Upper lobe of right lung (tissue), 1 donor: Measurements from ENCODE around the gene MTA2. TPM values are rescaled to one million over a fixed set of nuclear protein-coding genes. Genes with fewer than 3 reads are reported as not detected.
"Not testable (repeated sequence)": the region's sequence is repeated elsewhere in the genome, so short reads cannot be mapped to it uniquely, and the experiment has no call there.

Experiments used
- ATAC-seq: fragments of 200-7000 bp; cut with Tn5 transposase; one replicate; pipeline ENCODE4 v1.9.1; 2020; ENCODE audit warnings: mild to moderate bottlenecking, moderate library complexity
- DNase-seq: peaks from one replicate; pipeline ENCODE4 v3.0.0-alpha.2; 2020
- H3K27ac ChIP-seq: fragments of 200-600 bp; one replicate; pipeline ENCODE4 v1.8.0; 2022
- H3K27me3 ChIP-seq: fragments of 200-600 bp; one replicate; pipeline ENCODE4 v1.8.0; 2022; ENCODE audit warnings: mild to moderate bottlenecking
- H3K36me3 ChIP-seq: fragments of 200-600 bp; one replicate; pipeline ENCODE4 v1.8.0; 2022
- H3K4me1 ChIP-seq: fragments of 200-600 bp; one replicate; pipeline ENCODE4 v1.8.0; 2022
- H3K4me3 ChIP-seq: fragments of 200-600 bp; one replicate; pipeline ENCODE4 v1.8.0; 2022; ENCODE audit warnings: mild to moderate bottlenecking
- H3K9me3 ChIP-seq: fragments of 200-600 bp; one replicate; pipeline ENCODE4 v1.8.0; 2022
- CTCF ChIP-seq: fragments of 200-600 bp; IDR thresholded peaks from one replicate; pipeline ENCODE4 v1.8.0; 2022; ENCODE audit warnings: antibody characterized with exemption
- intact Hi-C: fragments of 100-400 bp; cut with DNase I; formaldehyde crosslinking; loops from one replicate; pipeline ENCODE4 v1.11.0; 2022
- total RNA-seq: library from RNA; stranded (reverse); fragmentation: NEBNext Ultra II Directional; extraction: Animal tissue kit (Norgen Biotek cat#: 25700); gene quantifications from one replicate; pipeline ENCODE4 v1.2.1, GENCODE V29; 2021
- donor health status: DM: no; HTN: yes; CAD: no; lungs with severe emphysema.

The MTA2 gene
- total RNA-seq, 1 donor from 2014 or later: 75.0 TPM

- Histone ChIP-seq H3K4me1 (peaks cover 32% of the 10 kb centered on the region), H3K27ac (peak overlapping the region; percentile 92), H3K36me3 (peaks cover 57% of the 10 kb centered on the region), H3K27me3 (no peaks in the 10 kb centered on the region), H3K9me3 (no peaks in the 10 kb centered on the region), H3K4me3 (peak overlapping the region; percentile 90)
- DNase-seq (peak; percentile 66), ATAC-seq (no peak)
- intact Hi-C loops: no loop called here
- TF ChIP-seq CTCF: no peak
Observed at GRCh38 chr11:62575156-62575555, 26.5 kb downstream of the MTA2 start.

GRCh38 chr11:62574363-62575071 is 27.1 kb downstream of the MTA2 start:
- H3K4me1 ChIP-seq: peaks cover 32% of the 10 kb centered on the region
- H3K4me3 ChIP-seq: peak overlapping the region; percentile 90
- no peak for TF ChIP-seq CTCF
- DNase-seq (peak; percentile 74), ATAC-seq (peak; percentile 7)
- no peaks in the 10 kb centered on the region for H3K27me3 ChIP-seq
- intact Hi-C loops: no loop called here
- H3K9me3 ChIP-seq: no peaks in the 10 kb centered on the region
- peaks cover 59% of the 10 kb centered on the region for H3K36me3 ChIP-seq
- peak overlapping the region; percentile 92 for H3K27ac ChIP-seq

- Histone ChIP-seq H3K27me3 (no peaks in the 10 kb centered on the region), H3K4me1 (peaks cover 32% of the 10 kb centered on the region), H3K27ac (peak within 1 kb of the TSS; percentile 92), H3K9me3 (no peaks in the 10 kb centered on the region), H3K36me3 (peaks cover 61% of the 10 kb centered on the region), H3K4me3 (peak within 1 kb of the TSS; percentile 90)
- no peak for TF ChIP-seq CTCF
- DNase-seq: peak; percentile 98
- peak; percentile 97 for ATAC-seq
- intact Hi-C loops: no loop called here
Observed at GRCh38 chr11:62573592-62574362, 27.9 kb downstream of the MTA2 start, which contains the start of gene EEF1G. TSS of gene EEF1G (minus strand) at chr11:62573891. CDS start at chr11:62573842, 49 bp downstream.

GRCh38 chr11:62573006-62573591 is 28.6 kb downstream of the MTA2 start:
- Histone ChIP-seq H3K27me3 (no peaks in the 10 kb centered on the region), H3K4me3 (peak overlapping the region; percentile 90), H3K9me3 (no peaks in the 10 kb centered on the region), H3K27ac (peak overlapping the region; percentile 83), H3K4me1 (peaks cover 32% of the 10 kb centered on the region), H3K36me3 (peaks cover 61% of the 10 kb centered on the region)
- TF ChIP-seq CTCF: no peak
- ATAC-seq (no peak), DNase-seq (peak; percentile 67)
- intact Hi-C loops: no loop called here

- peaks cover 64% of the 10 kb centered on the region for H3K36me3 ChIP-seq
- ATAC-seq (no peak), DNase-seq (no peak)
- no peaks in the 10 kb centered on the region for H3K9me3 ChIP-seq
- no peak overlapping the region for H3K27ac ChIP-seq
- H3K4me3 ChIP-seq: peak overlapping the region; percentile 90
- H3K4me1 ChIP-seq: peaks cover 32% of the 10 kb centered on the region
- no peaks in the 10 kb centered on the region for H3K27me3 ChIP-seq
- intact Hi-C loops: no loop called here
- TF ChIP-seq CTCF: no peak
Observed at GRCh38 chr11:62572431-62572830, 29.2 kb downstream of the MTA2 start.

- intact Hi-C loops, H3K27ac ChIP-seq, H3K4me3 ChIP-seq, ATAC-seq, DNase-seq, H3K27me3 ChIP-seq, H3K9me3 ChIP-seq: not testable (repeated sequence)
- H3K4me1 ChIP-seq: peaks cover 29% of the 10 kb centered on the region
- H3K36me3 ChIP-seq: peaks cover 65% of the 10 kb centered on the region
Observed at GRCh38 chr11:62571493-62571892, 30.2 kb downstream of the MTA2 start.

GRCh38 chr11:62570903-62571302 is 30.8 kb downstream of the MTA2 start:
- H3K4me1 ChIP-seq: peaks cover 23% of the 10 kb centered on the region
- H3K9me3 ChIP-seq, H3K27me3 ChIP-seq, ATAC-seq, DNase-seq, H3K27ac ChIP-seq, H3K4me3 ChIP-seq, intact Hi-C loops: not testable (repeated sequence)
- H3K36me3 ChIP-seq: peaks cover 65% of the 10 kb centered on the region
